Activated CD4-positive, alpha-beta T cell treated with anti-CD3 and anti-CD28 coated beads, Interleukin-2, amount 50 U/mL, for 1 hour (primary cell): ENCODE measurements around the gene SLTM.
"Not testable (repeated sequence)": the region's sequence is repeated elsewhere in the genome, so short reads cannot be mapped to it uniquely, and the experiment has no call there.

ENCODE experiments used
- DNase-seq: peaks from one replicate; pipeline ENCODE4 v3.0.0-alpha.2; 2020

The SLTM gene

GRCh38 chr15:58926823-58927222 is 6.7 kb downstream of the SLTM start:
- DNase-seq: no peak

GRCh38 chr15:58924327-58924726 is 9.2 kb downstream of the SLTM start:
- DNase-seq: no peak

GRCh38 chr15:58923696-58924300 is 9.7 kb downstream of the SLTM start:
- DNase-seq: no peak

- DNase-seq: no peak
Observed at GRCh38 chr15:58923284-58923683, 10.2 kb downstream of the SLTM start.

GRCh38 chr15:58921267-58921790 is 12.2 kb downstream of the SLTM start:
- DNase-seq: no peak

- not testable (repeated sequence) for DNase-seq
Observed at GRCh38 chr15:58920447-58920846, 13.0 kb downstream of the SLTM start.

GRCh38 chr15:58919232-58919631 is 14.2 kb downstream of the SLTM start:
- DNase-seq: no peak

- DNase-seq: no peak
Observed at GRCh38 chr15:58918239-58918638, 15.2 kb downstream of the SLTM start.

- DNase-seq: not testable (repeated sequence)
Observed at GRCh38 chr15:58917613-58918129, 15.8 kb downstream of the SLTM start.

- no peak for DNase-seq
Observed at GRCh38 chr15:58916962-58917361, 16.5 kb downstream of the SLTM start.

GRCh38 chr15:58910456-58910855 is 23.0 kb downstream of the SLTM start:
- no peak for DNase-seq

GRCh38 chr15:58909616-58910015 is 23.9 kb downstream of the SLTM start:
- DNase-seq: no peak

GRCh38 chr15:58908550-58909309 is 24.7 kb downstream of the SLTM start:
- DNase-seq: no peak

- DNase-seq: no peak
Observed at GRCh38 chr15:58900631-58901030, 32.8 kb downstream of the SLTM start.

- no peak for DNase-seq
Observed at GRCh38 chr15:58898150-58898680, 35.3 kb downstream of the SLTM start.

- no peak for DNase-seq
Observed at GRCh38 chr15:58889363-58889762, 44.1 kb downstream of the SLTM start.

GRCh38 chr15:58886921-58887320 is 46.6 kb downstream of the SLTM start:
- no peak for DNase-seq

GRCh38 chr15:58883926-58884325 is 49.6 kb downstream of the SLTM start:
- DNase-seq: not testable (repeated sequence)

- no peak for DNase-seq
Observed at GRCh38 chr15:58882243-58882642, 51.2 kb downstream of the SLTM start.

- DNase-seq: no peak
Observed at GRCh38 chr15:58880320-58880719, 53.2 kb downstream of the SLTM start.

- no peak for DNase-seq
Observed at GRCh38 chr15:58877999-58878825, 55.3 kb downstream of the SLTM start.

GRCh38 chr15:58876306-58877106 is 57.0 kb downstream of the SLTM start:
- no peak for DNase-seq
